Upper lobe of left lung (tissue), 6 donors: Measurements from ENCODE around the gene GNAO1. TPM values are rescaled to one million over a fixed set of nuclear protein-coding genes. Genes with fewer than 3 reads are reported as not detected.

ENCODE experiments used
- ATAC-seq, 2 donors: fragments of 200-7000 bp; cut with Tn5 transposase; one replicate each; pipeline ENCODE4 v1.9.1; 2022; ENCODE audit warnings: mild to moderate bottlenecking in 2 of 2, moderate library complexity in 2 of 2; ENCODE audit not compliant: low FRiP score in 2 of 2
- DNase-seq, 2 donors: peaks; one replicate each; pipeline ENCODE4 v3.0.0-alpha.2; 2019 to 2020
- H3K27ac ChIP-seq, 4 donors: fragments of 200-600 bp; sonication (generic); one replicate each; pipeline ENCODE4 v1.5.1; 2016 to 2019
- H3K27me3 ChIP-seq, 4 donors: fragments of 200-600 bp; sonication (generic); one replicate each; pipeline ENCODE4 v1.5.1; 2017 to 2019
- H3K36me3 ChIP-seq, 4 donors: fragments of 200-600 bp; sonication (generic); one replicate each; pipeline ENCODE4 v1.5.1; 2016 to 2019
- H3K4me1 ChIP-seq, 4 donors: fragments of 200-600 bp; sonication (generic); one replicate each; pipeline ENCODE4 v1.5.1; 2018 to 2019
- H3K4me3 ChIP-seq, 4 donors: fragments of 200-600 bp; sonication (generic); one replicate each; pipeline ENCODE4 v1.5.1; 2017 to 2019; ENCODE audit warnings: mild to moderate bottlenecking in 2 of 4, moderate library complexity in 1 of 4
- H3K9me3 ChIP-seq, 4 donors: fragments of 200-600 bp; sonication (generic); one replicate each; pipeline ENCODE4 v1.5.1; 2018 to 2019
- CTCF ChIP-seq, 6 experiments: fragments of 450-650 bp in 4 of 6; fragments of 200-600 bp in 2 of 6; sonication (generic) in 2 of 6; IDR thresholded peaks; one replicate each; pipeline ENCODE4 v1.5.1; 2016 to 2019; ENCODE audit warnings: antibody characterized with exemption in 6 of 6
- EP300 ChIP-seq, 4 donors: sonication (generic); formaldehyde crosslinking; IDR thresholded peaks; one replicate each; pipeline ENCODE4 v1.5.1; 2017; ENCODE audit warnings: antibody characterized with exemption in 4 of 4, control low read depth in 2 of 4
- POLR2A ChIP-seq, 4 donors: fragments of 450-650 bp; IDR thresholded peaks; one replicate each; pipeline ENCODE4 v1.5.1; 2016 to 2017; ENCODE audit warnings: antibody characterized with exemption in 4 of 4, mild to moderate bottlenecking in 2 of 4
- POLR2AphosphoS5 ChIP-seq, 2 donors: sonication (generic); formaldehyde crosslinking; IDR thresholded peaks; one replicate each; pipeline ENCODE4 v1.5.1; 2017; ENCODE audit warnings: antibody characterized with exemption in 2 of 2
- WGBS, 2 donors: methylation state at CpG; one replicate each; pipeline ENCODE4 v1.1.5; 2017 to 2018; 5-methylcytosine and 5-hydroxymethylcytosine counted together
- total RNA-seq, 6 donors: library from RNA; depleted of rRNA in 4 of 6; stranded (reverse); fragments of >200 nt in 4 of 6; gene quantifications; one replicate each; pipeline versions ENCODE4 v1.1.0 to v1.2.1, GENCODE V29; 2016 to 2021
- donor health status: DM: no; HTN: no; CAD: no; lungs with moderate emphysema.
- donor health status: DM: no; HTN: yes; CAD: no; lungs with severe emphysema.

GNAO1 gene
- total RNA-seq, 6 donors from 2014 or later, result 0.46 to 2.7 (median 0.79) TPM; not detected in 1

- ATAC-seq, result no peak
- no peak for TF ChIP-seq CTCF (IDR thresholded peaks at IDR 0.05)
- no peak for TF ChIP-seq EP300 (IDR thresholded peaks at IDR 0.05)
- no peak for TF ChIP-seq POLR2AphosphoS5 (IDR thresholded peaks at IDR 0.05)
- TF ChIP-seq POLR2A (IDR thresholded peaks at IDR 0.05), result no peak
These were observed 136.0 kb downstream of the GNAO1 start for GRCh38 chr16:56327071-56327928.

GRCh38 chr16:56327929-56328258 lies 136.6 kb downstream of the GNAO1 start:
- ATAC-seq (no peak), DNase-seq (no peak)
- TF ChIP-seq CTCF (IDR thresholded peaks at IDR 0.05) (no peak), POLR2AphosphoS5 (IDR thresholded peaks at IDR 0.05) (no peak), POLR2A (IDR thresholded peaks at IDR 0.05) (no peak)
- Histone ChIP-seq H3K36me3 (no peaks in the 10 kb centered on the region), H3K4me1 (no peaks in the 10 kb centered on the region), H3K27ac (no peak overlapping the region), H3K9me3 (no peaks in the 10 kb centered on the region), H3K4me3 (no peak overlapping the region), H3K27me3 (no peaks in the 10 kb centered on the region)
- WGBS, 2 donors, result 82 to 84% methylated on average over 6 of the region's 6 CpGs

More at GRCh38 chr16:56327071-56327928, 136.0 kb downstream of the GNAO1 start:
- Histone ChIP-seq H3K4me3 (no peak overlapping the region), H3K27me3 (no peaks in the 10 kb centered on the region), H3K4me1 (no peaks in the 10 kb centered on the region), H3K36me3 (no peaks in the 10 kb centered on the region), H3K27ac (no peak overlapping the region), H3K9me3 (no peaks in the 10 kb centered on the region)
- DNase-seq, result no peak
- 75 to 86% methylated on average over 18 of the region's 18 CpGs for WGBS, 2 donors

DNA sequence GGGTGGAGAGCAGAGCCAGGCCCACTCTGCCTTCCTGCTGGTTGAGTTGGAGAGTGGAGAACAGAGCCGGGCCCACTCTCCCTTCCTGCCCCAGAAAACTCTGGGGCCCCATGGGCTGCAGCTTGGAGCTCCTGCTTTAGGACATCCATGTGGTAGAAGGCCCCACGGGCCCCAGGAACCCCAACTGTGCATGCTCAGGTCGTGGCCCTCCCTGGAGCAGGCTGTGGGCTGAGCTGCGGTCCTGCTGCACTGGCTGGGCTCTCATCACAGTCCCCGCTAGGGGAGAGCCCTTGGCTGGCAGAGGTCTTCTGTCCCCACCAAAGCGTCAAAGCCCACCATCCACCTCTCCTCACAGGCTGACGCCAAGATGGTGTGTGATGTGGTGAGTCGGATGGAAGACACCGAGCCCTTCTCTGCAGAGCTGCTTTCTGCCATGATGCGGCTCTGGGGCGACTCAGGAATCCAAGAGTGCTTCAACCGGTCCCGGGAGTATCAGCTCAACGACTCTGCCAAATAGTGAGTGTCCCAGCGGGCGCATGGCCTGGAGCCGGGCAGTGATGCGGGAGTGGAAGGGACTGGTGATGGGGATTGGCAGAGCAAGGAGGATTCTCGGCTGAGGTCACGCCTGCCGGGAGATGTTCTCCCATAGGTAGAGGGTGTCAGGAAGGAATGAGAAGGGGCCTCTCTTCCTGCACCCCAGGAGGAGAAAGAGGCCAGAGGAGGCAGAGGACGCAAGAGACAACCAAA lies 137.2 kb downstream of the GNAO1 start:
- 88 to 90% methylated on average over 17 to 22 of the region's 22 CpGs for WGBS, 2 donors
- no peaks in the 10 kb centered on the region for H3K9me3 ChIP-seq
- no peak overlapping the region for H3K27ac ChIP-seq
- no peak for DNase-seq
- ATAC-seq, result no peak
- H3K4me1 ChIP-seq, result no peaks in the 10 kb centered on the region
- no peaks in the 10 kb centered on the region for H3K36me3 ChIP-seq
- no peak overlapping the region for H3K4me3 ChIP-seq
- no peaks in the 10 kb centered on the region for H3K27me3 ChIP-seq
- TF ChIP-seq CTCF (IDR thresholded peaks at IDR 0.05), result no peak
- no peak for TF ChIP-seq POLR2A (IDR thresholded peaks at IDR 0.05)
- no peak for TF ChIP-seq EP300 (IDR thresholded peaks at IDR 0.05)
- no peak for TF ChIP-seq POLR2AphosphoS5 (IDR thresholded peaks at IDR 0.05)

GRCh38 chr16:56329887-56330286 lies 138.6 kb downstream of the GNAO1 start:
- Histone ChIP-seq H3K4me3 (no peak overlapping the region), H3K9me3 (no peaks in the 10 kb centered on the region), H3K27me3 (no peaks in the 10 kb centered on the region), H3K36me3 (no peaks in the 10 kb centered on the region), H3K4me1 (no peaks in the 10 kb centered on the region), H3K27ac (no peak overlapping the region)
- TF ChIP-seq POLR2A (IDR thresholded peaks at IDR 0.05) (no peak), EP300 (IDR thresholded peaks at IDR 0.05) (no peak)
- DNase-seq (no peak), ATAC-seq (no peak)
- 95% methylated on average over 9 of the region's 9 CpGs; no CpG with 5 or more reads in 1 of the 2 donors for WGBS, 2 donors

GRCh38 chr16:56330476-56330875 lies 139.2 kb downstream of the GNAO1 start:
- TF ChIP-seq POLR2A (IDR thresholded peaks at IDR 0.05) (no peak), CTCF (IDR thresholded peaks at IDR 0.05) (no peak), POLR2AphosphoS5 (IDR thresholded peaks at IDR 0.05) (no peak), EP300 (IDR thresholded peaks at IDR 0.05) (no peak)
- Histone ChIP-seq H3K9me3 (no peaks in the 10 kb centered on the region), H3K27ac (no peak overlapping the region), H3K4me3 (no peak overlapping the region), H3K36me3 (no peaks in the 10 kb centered on the region), H3K27me3 (no peaks in the 10 kb centered on the region), H3K4me1 (no peaks in the 10 kb centered on the region)
- 72 to 86% methylated on average over 4 of the region's 4 CpGs for WGBS, 2 donors
- DNase-seq (no peak), ATAC-seq (no peak)
